ENCODE data around the gene SCAMP5.

The SCAMP5 gene

GRCh38 chr15:75042730-75043508 lies 47.6 kb downstream of the SCAMP5 start:
- DNase-seq (ENCODE audit: low read depth), result peak; percentile 53
- no peak overlapping the region for H3K4me3 ChIP-seq (replicated peaks; ENCODE audit: low read depth, low read length)
- TF ChIP-seq CTCF (IDR thresholded peaks at IDR 0.05; ENCODE audit: low read length, missing control alignments), result peak; percentile 47

- peak overlapping the region; percentile 21 for H3K4me3 ChIP-seq (replicated peaks; ENCODE audit: low read depth, low read length)
- peak; percentile 100 for DNase-seq (ENCODE audit: low read depth)
- peak; percentile 84 for TF ChIP-seq CTCF (IDR thresholded peaks at IDR 0.05; ENCODE audit: low read length, missing control alignments)
These were observed 48.3 kb downstream of the SCAMP5 start for GRCh38 chr15:75043509-75044257.

DNA sequence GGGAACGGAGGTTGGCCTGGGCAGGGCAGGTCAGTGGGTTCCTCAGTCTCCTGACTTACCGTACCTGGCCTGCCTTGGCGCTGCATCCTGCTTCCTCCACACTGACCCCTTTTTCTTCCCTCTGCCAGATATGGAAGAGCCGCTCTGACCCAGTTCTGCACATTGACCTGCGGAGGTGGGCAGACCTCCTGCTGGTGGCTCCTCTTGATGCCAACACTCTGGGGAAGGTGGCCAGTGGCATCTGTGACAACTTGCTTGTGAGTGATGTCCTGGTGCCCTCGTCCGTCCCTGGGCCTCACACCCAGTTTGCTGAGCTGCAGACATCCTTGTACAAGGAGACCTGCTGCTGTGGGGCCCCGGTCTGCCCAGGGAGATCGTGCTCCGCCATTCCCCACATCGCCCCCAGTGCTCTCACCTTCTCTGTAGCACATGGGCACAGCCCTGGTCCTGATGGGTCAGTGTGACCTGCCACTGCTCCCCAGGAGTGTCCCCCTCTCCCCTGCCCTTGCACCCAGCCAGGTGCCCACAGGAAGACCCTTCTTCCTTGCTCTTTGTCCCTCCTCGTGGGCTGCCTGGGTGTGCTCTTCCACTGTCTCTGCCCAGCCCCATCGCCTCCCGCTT lies 49.0 kb downstream of the SCAMP5 start:
- H3K4me3 ChIP-seq (replicated peaks; ENCODE audit: low read depth, low read length), result peak overlapping the region; percentile 21

GRCh38 chr15:75045332-75046015 lies 50.1 kb downstream of the SCAMP5 start:
- H3K4me3 ChIP-seq (replicated peaks; ENCODE audit: low read depth, low read length), result no peak overlapping the region
- DNase-seq (ENCODE audit: low read depth), result no peak
- no peak for TF ChIP-seq CTCF (IDR thresholded peaks at IDR 0.05; ENCODE audit: low read length, missing control alignments)

More for the DNA sequence above, 49.0 kb downstream of the SCAMP5 start:
- TF ChIP-seq CTCF (IDR thresholded peaks at IDR 0.05; ENCODE audit: low read length, missing control alignments), result no peak
- no peak for DNase-seq (ENCODE audit: low read depth)

DNA sequence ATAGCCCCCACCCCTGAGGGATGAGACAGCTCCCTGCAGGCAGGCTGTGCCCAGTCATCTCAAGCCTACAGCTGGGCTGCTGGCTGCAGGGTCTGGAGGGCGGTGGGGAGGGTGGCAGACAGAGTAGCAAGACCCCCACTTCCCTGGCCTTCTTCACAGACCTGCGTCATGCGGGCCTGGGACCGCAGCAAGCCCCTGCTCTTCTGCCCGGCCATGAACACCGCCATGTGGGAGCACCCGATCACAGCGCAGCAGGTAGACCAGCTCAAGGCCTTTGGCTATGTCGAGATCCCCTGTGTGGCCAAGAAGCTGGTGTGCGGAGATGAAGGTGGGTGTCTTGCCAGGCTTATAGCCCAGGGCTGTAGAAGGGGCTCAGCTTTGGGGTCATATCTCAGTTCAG lies 53.0 kb downstream of the SCAMP5 start:
- H3K4me3 ChIP-seq (replicated peaks; ENCODE audit: low read depth, low read length), result no peak overlapping the region
- TF ChIP-seq CTCF (IDR thresholded peaks at IDR 0.05; ENCODE audit: low read length, missing control alignments), result no peak
- no peak for DNase-seq (ENCODE audit: low read depth)

GRCh38 chr15:75049392-75049791 lies 54.0 kb downstream of the SCAMP5 start:
- TF ChIP-seq CTCF (IDR thresholded peaks at IDR 0.05; ENCODE audit: low read length, missing control alignments), result no peak
- H3K4me3 ChIP-seq (replicated peaks; ENCODE audit: low read depth, low read length), result no peak overlapping the region
- DNase-seq (ENCODE audit: low read depth), result peak; percentile 72

Data from fibroblast of pulmonary artery (primary cell).